Dendritic cell treated with granulocyte-macrophage colony-stimulating factor and Interleukin-4, amounts not matched to agents 40 ng/mL and 50 ng/mL, for 4 days (primary cell): ENCODE results near the gene CRADD.
A peak's percentile ranks its signal among the peaks of the same experiment; 100 is the strongest.
"Not testable (repeated sequence)": the region's sequence is repeated elsewhere in the genome, so short reads cannot be mapped to it uniquely, and the experiment has no call there.

ENCODE experiments used
- H3K27ac Mint-ChIP-seq: one replicate; pipeline ENCODE4 v1.8.0; 2022; ENCODE audit warnings: mild to moderate bottlenecking, mixed read lengths
- H3K27me3 Mint-ChIP-seq: one replicate; pipeline ENCODE4 v1.8.0; 2022; ENCODE audit warnings: mild to moderate bottlenecking, mixed read lengths
- H3K36me3 Mint-ChIP-seq: one replicate; pipeline ENCODE4 v1.8.0; 2022; ENCODE audit warnings: low read depth, mixed read lengths
- H3K4me1 Mint-ChIP-seq: one replicate; pipeline ENCODE4 v1.8.0; 2022; ENCODE audit warnings: low read depth, mixed read lengths
- H3K4me3 Mint-ChIP-seq: one replicate; pipeline ENCODE4 v1.8.0; 2022; ENCODE audit warnings: mild to moderate bottlenecking, moderate library complexity, mixed read lengths
- H3K9me3 Mint-ChIP-seq: one replicate; pipeline ENCODE4 v1.8.0; 2022; ENCODE audit warnings: mixed read lengths
- intact Hi-C: fragments of 100-400 bp; cut with micrococcal nuclease; formaldehyde crosslinking; loops from one replicate; pipeline ENCODE4 v1.15.0; 2022

CRADD gene

GRCh38 chr12:93772003-93772700, 95.0 kb downstream of the CRADD start:
- Mint-ChIP-seq H3K27me3 (no peaks in the 10 kb centered on the region), H3K9me3 (no peaks in the 10 kb centered on the region), H3K36me3 (no peaks in the 10 kb centered on the region), H3K27ac (no peak overlapping the region), H3K4me3 (no peak overlapping the region), H3K4me1 (peaks cover 31% of the 10 kb centered on the region)
- intact Hi-C loops, result no loop called here

- Mint-ChIP-seq H3K4me1 (peaks cover 30% of the 10 kb centered on the region), H3K9me3 (no peaks in the 10 kb centered on the region), H3K27ac (no peak overlapping the region), H3K4me3 (no peak overlapping the region), H3K36me3 (no peaks in the 10 kb centered on the region), H3K27me3 (no peaks in the 10 kb centered on the region)
- intact Hi-C loops, result no loop called here
Observed at GRCh38 chr12:93773122-93773871, 96.1 kb downstream of the CRADD start.

GRCh38 chr12:93776581-93777018, 99.4 kb downstream of the CRADD start:
- H3K27ac Mint-ChIP-seq, result no peak overlapping the region
- no peaks in the 10 kb centered on the region for H3K9me3 Mint-ChIP-seq
- H3K27me3 Mint-ChIP-seq, result no peaks in the 10 kb centered on the region
- no peaks in the 10 kb centered on the region for H3K36me3 Mint-ChIP-seq
- no peak overlapping the region for H3K4me3 Mint-ChIP-seq
- intact Hi-C loops, result no loop called here
- H3K4me1 Mint-ChIP-seq, result peaks cover 30% of the 10 kb centered on the region

GRCh38 chr12:93777254-93777653, 100.1 kb downstream of the CRADD start:
- peak overlapping the region; percentile 1 for H3K27ac Mint-ChIP-seq
- H3K4me3 Mint-ChIP-seq, result no peak overlapping the region
- H3K9me3 Mint-ChIP-seq, result no peaks in the 10 kb centered on the region
- intact Hi-C loops, result no loop called here
- no peaks in the 10 kb centered on the region for H3K36me3 Mint-ChIP-seq
- H3K4me1 Mint-ChIP-seq, result peaks cover 30% of the 10 kb centered on the region
- no peaks in the 10 kb centered on the region for H3K27me3 Mint-ChIP-seq

GRCh38 chr12:93778306-93778705, 101.1 kb downstream of the CRADD start:
- intact Hi-C loops, result no loop called here
- Mint-ChIP-seq H3K4me1 (peaks cover 20% of the 10 kb centered on the region), H3K9me3 (no peaks in the 10 kb centered on the region), H3K36me3 (no peaks in the 10 kb centered on the region), H3K27ac (no peak overlapping the region), H3K4me3 (no peak overlapping the region), H3K27me3 (no peaks in the 10 kb centered on the region)

GRCh38 chr12:93778766-93779165, 101.6 kb downstream of the CRADD start:
- no peaks in the 10 kb centered on the region for H3K9me3 Mint-ChIP-seq
- H3K36me3 Mint-ChIP-seq, result no peaks in the 10 kb centered on the region
- H3K27ac Mint-ChIP-seq, result no peak overlapping the region
- H3K27me3 Mint-ChIP-seq, result no peaks in the 10 kb centered on the region
- intact Hi-C loops, result no loop called here
- peaks cover 17% of the 10 kb centered on the region for H3K4me1 Mint-ChIP-seq
- no peak overlapping the region for H3K4me3 Mint-ChIP-seq

- H3K27ac Mint-ChIP-seq, result no peak overlapping the region
- intact Hi-C loops, result no loop called here
- H3K4me1 Mint-ChIP-seq, result peaks cover 24% of the 10 kb centered on the region
- H3K4me3 Mint-ChIP-seq, result no peak overlapping the region
- H3K36me3 Mint-ChIP-seq, result no peaks in the 10 kb centered on the region
- no peaks in the 10 kb centered on the region for H3K9me3 Mint-ChIP-seq
- no peaks in the 10 kb centered on the region for H3K27me3 Mint-ChIP-seq
Observed at GRCh38 chr12:93780101-93780641, 103.0 kb downstream of the CRADD start.

GRCh38 chr12:93780886-93781285, 103.7 kb downstream of the CRADD start:
- H3K27me3 Mint-ChIP-seq, H3K4me3 Mint-ChIP-seq, H3K9me3 Mint-ChIP-seq, intact Hi-C loops, H3K36me3 Mint-ChIP-seq, H3K27ac Mint-ChIP-seq: not testable (repeated sequence)
- peaks cover 30% of the 10 kb centered on the region for H3K4me1 Mint-ChIP-seq

GRCh38 chr12:93781961-93782360, 104.8 kb downstream of the CRADD start:
- H3K36me3 Mint-ChIP-seq, intact Hi-C loops, H3K4me3 Mint-ChIP-seq, H3K9me3 Mint-ChIP-seq, H3K27me3 Mint-ChIP-seq, H3K27ac Mint-ChIP-seq: not testable (repeated sequence)
- peaks cover 24% of the 10 kb centered on the region for H3K4me1 Mint-ChIP-seq

- H3K36me3 Mint-ChIP-seq, result no peaks in the 10 kb centered on the region
- no peak overlapping the region for H3K4me3 Mint-ChIP-seq
- H3K4me1 Mint-ChIP-seq, result peaks cover 15% of the 10 kb centered on the region
- no peaks in the 10 kb centered on the region for H3K9me3 Mint-ChIP-seq
- H3K27me3 Mint-ChIP-seq, result no peaks in the 10 kb centered on the region
- H3K27ac Mint-ChIP-seq, result no peak overlapping the region
- intact Hi-C loops, result no loop called here
Observed at GRCh38 chr12:93782853-93783252, 105.7 kb downstream of the CRADD start.

GRCh38 chr12:93783832-93784231, 106.7 kb downstream of the CRADD start:
- no peak overlapping the region for H3K4me3 Mint-ChIP-seq
- H3K4me1 Mint-ChIP-seq, result peaks cover 13% of the 10 kb centered on the region
- H3K27ac Mint-ChIP-seq, result no peak overlapping the region
- no peaks in the 10 kb centered on the region for H3K36me3 Mint-ChIP-seq
- H3K9me3 Mint-ChIP-seq, result no peaks in the 10 kb centered on the region
- intact Hi-C loops, result no loop called here
- no peaks in the 10 kb centered on the region for H3K27me3 Mint-ChIP-seq

GRCh38 chr12:93784339-93785086, 107.3 kb downstream of the CRADD start:
- Mint-ChIP-seq H3K9me3 (no peaks in the 10 kb centered on the region), H3K4me3 (no peak overlapping the region), H3K4me1 (peaks cover 13% of the 10 kb centered on the region), H3K27me3 (no peaks in the 10 kb centered on the region), H3K36me3 (no peaks in the 10 kb centered on the region), H3K27ac (no peak overlapping the region)
- intact Hi-C loops, result no loop called here

- no peak overlapping the region for H3K4me3 Mint-ChIP-seq
- no peak overlapping the region for H3K27ac Mint-ChIP-seq
- H3K4me1 Mint-ChIP-seq, result peaks cover 13% of the 10 kb centered on the region
- H3K27me3 Mint-ChIP-seq, result no peaks in the 10 kb centered on the region
- intact Hi-C loops, result no loop called here
- H3K9me3 Mint-ChIP-seq, result no peaks in the 10 kb centered on the region
- no peaks in the 10 kb centered on the region for H3K36me3 Mint-ChIP-seq
Observed at GRCh38 chr12:93785249-93786010, 108.3 kb downstream of the CRADD start.
